Endodermal cell (in vitro differentiated cells): ENCODE measurements around the gene TDRD12. TPM values are rescaled to one million over a fixed set of nuclear protein-coding genes. Genes with fewer than 3 reads are reported as not detected.

ENCODE experiments used
- DNase-seq: peaks from one replicate; pipeline ENCODE4 v3.0.0-alpha.2; 2017
- H3K27ac ChIP-seq: 2 replicates; pipeline ENCODE4 v1.5.1; 2013; ENCODE audit warnings: mild to moderate bottlenecking, low read depth, low read length, moderate library complexity
- H3K27me3 ChIP-seq: 2 replicates; pipeline ENCODE4 v1.6.1; 2013; ENCODE audit warnings: mild to moderate bottlenecking, low read length, moderate library complexity; ENCODE audit not compliant: insufficient read depth, control insufficient read depth, poor library complexity, severe bottlenecking
- H3K36me3 ChIP-seq: 2 replicates; pipeline ENCODE4 v1.7.0; 2013; ENCODE audit warnings: mild to moderate bottlenecking, low read length, moderate library complexity; ENCODE audit not compliant: control insufficient read depth, insufficient read depth
- H3K4me1 ChIP-seq: one replicate; pipeline ENCODE4 v1.7.0; 2013; ENCODE audit warnings: low read length; ENCODE audit not compliant: control insufficient read depth, insufficient read depth
- H3K4me3 ChIP-seq: 2 replicates; pipeline ENCODE4 v1.5.1; 2013; ENCODE audit warnings: mild to moderate bottlenecking, low read length, moderate library complexity
- H3K9ac ChIP-seq: 2 replicates; pipeline ENCODE4 v1.6.1; 2013; ENCODE audit warnings: mild to moderate bottlenecking, low read length, moderate library complexity; ENCODE audit not compliant: poor library complexity, severe bottlenecking; ENCODE audit errors: extremely low read depth
- H3K9me3 ChIP-seq: 2 replicates; pipeline ENCODE4 v1.6.1; 2013; ENCODE audit warnings: mild to moderate bottlenecking, low read length, moderate library complexity; ENCODE audit not compliant: control insufficient read depth
- H3K27ac Mint-ChIP-seq: 2 replicates; pipeline ENCODE4 v1.8.0; 2020; ENCODE audit warnings: mixed read lengths
- H3K27me3 Mint-ChIP-seq: 2 replicates; pipeline ENCODE4 v1.8.0; 2021; ENCODE audit warnings: mild to moderate bottlenecking, mixed read lengths; ENCODE audit not compliant: insufficient read depth
- H3K36me3 Mint-ChIP-seq: 2 replicates; pipeline ENCODE4 v1.8.0; 2020; ENCODE audit warnings: low read depth, mixed read lengths
- H3K4me1 Mint-ChIP-seq: 2 replicates; pipeline ENCODE4 v1.8.0; 2020; ENCODE audit warnings: mixed read lengths
- H3K4me3 Mint-ChIP-seq: 2 replicates; pipeline ENCODE4 v1.8.0; 2020; ENCODE audit warnings: mild to moderate bottlenecking, moderate library complexity, mixed read lengths
- H3K9me3 Mint-ChIP-seq: 2 replicates; pipeline ENCODE4 v1.8.0; 2020; ENCODE audit warnings: mild to moderate bottlenecking, mixed read lengths
- CTCF ChIP-seq: fragments of 200-600 bp; sonication (generic); conservative IDR thresholded peaks from 2 replicates; pipeline ENCODE4 v1.5.0; 2021; ENCODE audit warnings: antibody characterized with exemption, mild to moderate bottlenecking
- WGBS, 2 experiments: methylation state at CpG; one replicate each; pipeline versions ENCODE4 v1.1.5 to v1.1.7; 2013; ENCODE audit warnings: missing lambda C conversion rate in 2 of 2, mixed read lengths in 1 of 2; ENCODE audit not compliant: insufficient coverage in 1 of 2, insufficient read length in 1 of 2; 5-methylcytosine and 5-hydroxymethylcytosine counted together
- total RNA-seq, 2 donors: library from RNA; stranded (reverse); fragmentation: NEBNext Ultra II Directional in 1 of 2; extraction: Animal tissue kit (Norgen Biotek cat#: 25700) in 1 of 2; gene quantifications; 2 replicates in 1 of 2; 3 replicates in 1 of 2; pipeline ENCODE4 v1.2.1, GENCODE V29; 2021

The TDRD12 gene
- total RNA-seq, 2 donors from 2014 or later, result 0.20 to 0.84 TPM

GRCh38 chr19:32813862-32814425 is 94.4 kb downstream of the TDRD12 start:
- Histone ChIP-seq H3K4me3 (no peak overlapping the region), H3K9me3 (no peaks in the 10 kb centered on the region), H3K36me3 (no peaks in the 10 kb centered on the region), H3K4me1 (no peaks in the 10 kb centered on the region), H3K9ac (no peak overlapping the region), H3K27ac (peak overlapping the region; percentile 22), H3K27me3 (no peaks in the 10 kb centered on the region)
- Mint-ChIP-seq H3K36me3 (no peaks in the 10 kb centered on the region), H3K9me3 (no peaks in the 10 kb centered on the region), H3K4me3 (no peak overlapping the region), H3K4me1 (peaks cover 3% of the 10 kb centered on the region), H3K27ac (no peak overlapping the region), H3K27me3 (no peaks in the 10 kb centered on the region)
- no peak for TF ChIP-seq CTCF
- 79 to 91% methylated on average over 9 to 15 of the region's 15 CpGs for WGBS, 2 experiments
- no peak for DNase-seq

GRCh38 chr19:32814624-32815023 is 95.1 kb downstream of the TDRD12 start:
- 88 to 94% methylated on average over 1 to 6 of the region's 6 CpGs for WGBS, 2 experiments

GRCh38 chr19:32816555-32817099 is 97.1 kb downstream of the TDRD12 start:
- peaks cover 4% of the 10 kb centered on the region for H3K4me1 ChIP-seq
- Mint-ChIP-seq H3K4me3 (no peak overlapping the region), H3K4me1 (peaks cover 5% of the 10 kb centered on the region), H3K9me3 (no peaks in the 10 kb centered on the region), H3K27ac (no peak overlapping the region), H3K36me3 (no peaks in the 10 kb centered on the region), H3K27me3 (no peaks in the 10 kb centered on the region)
- H3K9ac ChIP-seq, result no peak overlapping the region
- 54 to 63% methylated on average over 4 to 5 of the region's 7 CpGs for WGBS, 2 experiments
- H3K9me3 ChIP-seq, result no peaks in the 10 kb centered on the region
- H3K36me3 ChIP-seq, result no peaks in the 10 kb centered on the region
- no peaks in the 10 kb centered on the region for H3K27me3 ChIP-seq
- no peak overlapping the region for H3K27ac ChIP-seq
- peak; percentile 64 for DNase-seq
- no peak for TF ChIP-seq CTCF
- no peak overlapping the region for H3K4me3 ChIP-seq

More at GRCh38 chr19:32814624-32815023, 95.1 kb downstream of the TDRD12 start:
- H3K9ac ChIP-seq, result no peak overlapping the region
- no peak for TF ChIP-seq CTCF
- H3K36me3 ChIP-seq, result no peaks in the 10 kb centered on the region
- H3K4me1 Mint-ChIP-seq, result peaks cover 3% of the 10 kb centered on the region
- H3K36me3 Mint-ChIP-seq, result no peaks in the 10 kb centered on the region
- no peak overlapping the region for H3K27ac Mint-ChIP-seq
- H3K27me3 Mint-ChIP-seq, result no peaks in the 10 kb centered on the region
- no peak for DNase-seq
- no peaks in the 10 kb centered on the region for H3K9me3 ChIP-seq
- no peaks in the 10 kb centered on the region for H3K27me3 ChIP-seq
- H3K9me3 Mint-ChIP-seq, result no peaks in the 10 kb centered on the region
- H3K4me3 Mint-ChIP-seq, result no peak overlapping the region
- H3K4me3 ChIP-seq, result no peak overlapping the region
- H3K27ac ChIP-seq, result no peak overlapping the region
- peaks cover 2% of the 10 kb centered on the region for H3K4me1 ChIP-seq
